GM21825 (cell line): Measurements from ENCODE around the gene NELFA.

Experiments used
- ATAC-seq: cut with Tn5 transposase; IDR thresholded peaks from one replicate; pipeline ENCODE4 v1.9.1; 2021; ENCODE audit warnings: mild to moderate bottlenecking, moderate library complexity; ENCODE audit not compliant: unreplicated experiment

Gene NELFA

DNA sequence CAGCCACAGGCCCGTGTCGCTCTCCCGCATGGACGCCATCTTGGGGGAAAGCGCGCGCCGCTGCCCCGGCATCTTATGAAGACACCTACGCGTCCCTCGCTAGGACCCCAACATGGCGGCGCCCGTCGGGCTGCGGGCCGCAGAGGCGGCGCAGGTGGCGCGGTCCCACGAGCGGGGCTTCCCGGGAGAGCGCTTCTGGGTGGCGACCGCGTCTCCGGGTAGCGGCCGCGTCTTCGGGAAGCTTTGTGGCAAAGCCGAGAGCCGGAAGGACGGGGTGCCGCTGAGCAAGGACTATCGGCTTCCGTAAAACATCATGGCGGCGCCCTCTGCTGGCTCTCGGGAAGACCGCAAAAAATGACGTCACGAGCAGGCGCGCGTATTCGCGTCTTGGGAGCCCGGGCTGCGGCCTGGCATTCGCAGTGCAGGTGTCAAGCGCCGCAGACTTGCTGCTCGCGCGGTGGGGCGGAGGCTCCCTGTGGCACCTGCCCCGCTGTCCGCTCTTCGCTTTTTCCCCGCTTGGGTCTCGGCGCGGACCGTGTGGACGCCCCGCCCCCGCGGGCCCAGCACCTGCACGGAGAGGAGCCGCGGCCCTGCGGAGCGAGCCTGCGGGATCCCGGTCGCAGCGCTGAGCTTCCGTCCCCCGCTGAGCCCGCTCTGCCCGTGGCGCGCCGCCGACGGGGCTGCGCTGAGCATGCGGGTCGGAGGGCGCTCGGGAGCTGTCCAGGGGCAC, at the start of gene NELFA:
Gene NELFA (minus strand): TSS at position 54 of the 730 bp plus-strand sequence. CDS start 15 bp downstream, at position 39.
- peak; percentile 76 for ATAC-seq

DNA sequence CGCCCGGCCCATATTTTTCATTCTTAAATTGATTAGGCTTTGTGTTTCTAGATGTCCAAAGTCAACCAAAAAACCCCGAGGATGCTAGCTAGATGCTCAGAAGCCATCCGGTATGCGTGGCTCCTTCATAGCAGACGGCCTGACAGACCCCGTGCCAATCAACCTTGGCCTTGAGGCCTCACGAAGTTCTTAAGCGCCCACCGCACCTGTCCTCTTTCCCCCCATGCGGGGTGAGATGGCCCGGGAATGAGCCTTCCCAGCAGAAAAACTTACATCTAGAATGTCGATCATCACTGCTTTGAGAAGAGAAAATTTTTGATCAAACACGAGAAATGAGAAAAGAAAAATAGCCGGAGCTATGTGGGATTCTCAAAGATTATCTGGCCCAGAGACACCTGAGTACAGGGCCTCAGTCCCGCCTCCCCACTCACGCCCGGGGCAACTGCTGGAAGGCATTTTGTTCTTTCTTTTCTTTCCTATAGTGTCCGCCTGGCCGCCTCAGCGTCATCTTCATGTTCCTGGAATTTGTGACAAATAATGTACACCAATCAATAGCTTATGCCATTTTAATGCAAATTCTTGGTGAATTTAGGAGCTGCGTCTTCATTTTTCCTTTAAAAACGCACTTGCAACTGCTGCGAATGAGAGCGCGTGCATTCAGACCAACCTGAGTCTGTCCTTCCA, 48.8 kb upstream of the NELFA start:
- no peak for ATAC-seq

DNA sequence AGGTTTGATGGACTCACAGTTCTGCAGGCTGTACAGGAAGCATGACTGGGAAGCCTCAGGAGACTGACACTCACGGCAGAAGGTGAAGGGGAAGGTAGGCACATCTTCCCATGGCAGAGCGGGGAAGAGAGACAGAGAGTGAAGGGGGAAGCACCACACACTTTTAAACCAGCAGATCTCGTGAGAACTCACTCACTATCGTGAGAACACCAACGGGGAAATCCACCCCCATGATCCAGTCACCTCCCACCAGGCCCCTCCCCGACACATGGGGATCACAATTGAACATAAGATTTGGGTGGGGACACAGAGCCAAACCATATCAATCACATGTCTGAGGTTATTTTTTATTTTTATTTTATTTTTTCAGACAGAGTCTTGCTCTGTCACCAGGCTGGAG, 45.4 kb upstream of the NELFA start:
- no peak for ATAC-seq

DNA sequence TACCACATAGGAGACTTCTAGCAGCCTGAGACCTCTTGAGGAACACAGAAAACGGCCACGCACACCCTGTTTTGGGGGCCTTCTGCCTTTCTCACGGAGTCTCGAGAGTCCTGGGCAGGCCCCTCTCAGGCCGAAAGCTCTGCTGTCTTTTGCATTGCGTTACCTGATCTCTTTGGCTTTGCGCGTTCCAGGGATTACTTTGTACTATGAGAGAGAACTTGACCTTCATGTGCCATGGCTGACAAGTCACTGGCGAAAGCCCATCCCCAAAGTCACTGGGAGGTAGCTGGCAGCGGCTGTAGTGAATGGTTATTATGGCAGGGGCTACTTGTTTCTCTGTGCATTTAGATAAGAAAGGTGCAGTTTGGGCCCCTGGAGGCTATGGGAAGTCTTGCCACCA, 42.3 kb upstream of the NELFA start:
- no peak for ATAC-seq

DNA sequence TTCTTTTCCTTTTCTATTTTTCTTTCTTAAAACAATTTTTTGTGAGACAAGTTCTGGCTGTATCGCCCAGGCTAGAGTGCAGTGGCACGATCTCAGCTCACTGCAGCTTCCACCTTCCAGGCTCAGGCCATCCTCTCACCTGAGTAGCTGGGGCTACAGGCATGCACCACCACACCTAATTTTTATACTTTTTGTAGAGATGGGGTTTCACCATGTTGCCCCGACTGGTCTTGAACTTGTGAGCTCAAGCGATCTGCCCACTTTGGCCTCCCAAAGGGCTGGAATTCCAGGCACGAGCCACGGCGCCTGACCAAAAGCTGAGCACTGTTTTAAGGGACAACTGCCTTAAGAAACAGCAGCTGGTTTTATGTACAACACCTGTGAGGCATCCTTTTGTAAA, 41.0 kb upstream of the NELFA start:
- no peak for ATAC-seq

DNA sequence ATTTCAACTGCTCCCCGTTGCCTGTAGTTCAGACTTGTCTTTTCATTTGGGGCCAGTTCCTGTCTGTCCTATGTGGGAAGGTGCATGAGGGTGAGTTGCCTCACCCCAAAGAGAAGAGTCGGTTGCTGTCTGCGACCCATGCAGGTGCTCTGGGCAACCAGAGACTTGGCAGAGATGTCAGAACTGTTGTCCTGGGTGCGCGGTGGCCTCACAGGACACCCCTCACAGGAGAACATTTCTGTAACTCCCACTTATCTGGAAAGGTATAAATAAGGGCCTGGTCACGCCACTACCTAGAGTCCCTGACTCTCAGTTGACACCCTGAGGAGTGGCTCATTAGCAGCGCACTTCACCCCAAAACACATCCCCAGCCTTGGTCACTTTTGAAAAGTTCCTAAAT, 40.6 kb upstream of the NELFA start:
- ATAC-seq: no peak

DNA sequence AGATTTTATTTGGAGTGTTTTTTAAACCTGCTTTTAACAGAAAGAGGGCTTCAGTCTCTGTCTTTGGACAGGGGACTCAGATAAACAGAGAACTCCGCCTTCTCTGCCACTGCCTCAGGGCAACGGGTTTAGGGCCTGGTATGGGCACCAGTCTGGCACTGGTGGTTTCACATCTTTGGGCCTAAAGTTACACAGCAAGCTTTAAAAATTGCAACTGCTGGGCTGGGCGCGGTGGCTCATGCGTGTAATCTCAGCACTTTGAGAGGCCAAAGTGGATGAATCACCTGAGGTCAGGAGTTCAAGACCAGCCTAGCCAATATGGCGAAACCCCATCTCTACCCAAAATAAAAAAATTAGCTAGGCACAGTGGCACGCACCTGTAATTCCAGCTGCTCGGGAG, 40.1 kb upstream of the NELFA start:
- ATAC-seq: no peak

DNA sequence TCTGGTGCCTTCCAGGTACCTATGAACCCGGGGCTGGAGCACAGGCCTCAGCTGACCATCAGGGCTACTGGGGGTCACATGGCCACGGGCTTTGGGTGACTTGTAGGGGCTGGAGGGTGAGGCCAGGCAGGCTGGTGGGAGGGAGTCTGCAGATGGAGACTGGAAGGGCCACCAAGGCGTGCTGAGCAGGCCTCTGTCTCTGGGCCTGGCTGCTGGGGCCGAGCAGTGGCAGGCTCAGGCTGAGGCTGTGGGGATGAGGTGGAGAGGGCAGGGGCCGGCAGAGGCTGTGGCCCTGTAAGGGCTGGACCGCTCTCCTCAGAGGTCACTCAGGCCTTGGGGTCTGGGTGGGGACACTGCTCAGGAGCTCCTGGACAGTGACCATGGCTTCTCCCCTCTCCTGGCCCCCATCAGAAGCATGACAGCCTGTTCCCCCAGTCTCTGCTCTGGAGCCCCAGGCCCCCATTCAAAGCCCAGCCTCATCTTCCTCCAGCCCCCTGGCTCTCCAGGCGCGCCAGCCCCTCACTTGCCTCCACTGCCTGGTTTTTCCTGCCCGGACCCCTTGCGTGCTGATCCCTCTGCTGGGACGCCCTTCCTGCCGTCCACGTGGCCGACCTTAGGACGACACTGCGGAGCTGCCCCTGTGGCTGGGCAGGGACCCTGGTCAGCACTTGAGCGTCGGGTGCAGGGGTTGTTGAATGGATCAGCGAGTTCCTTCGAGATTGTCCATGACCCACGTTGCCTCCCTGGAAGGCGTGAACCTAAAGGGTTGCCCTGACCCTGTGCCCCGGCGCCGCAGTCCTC, 39.2 kb upstream of the NELFA start:
- no peak for ATAC-seq

DNA sequence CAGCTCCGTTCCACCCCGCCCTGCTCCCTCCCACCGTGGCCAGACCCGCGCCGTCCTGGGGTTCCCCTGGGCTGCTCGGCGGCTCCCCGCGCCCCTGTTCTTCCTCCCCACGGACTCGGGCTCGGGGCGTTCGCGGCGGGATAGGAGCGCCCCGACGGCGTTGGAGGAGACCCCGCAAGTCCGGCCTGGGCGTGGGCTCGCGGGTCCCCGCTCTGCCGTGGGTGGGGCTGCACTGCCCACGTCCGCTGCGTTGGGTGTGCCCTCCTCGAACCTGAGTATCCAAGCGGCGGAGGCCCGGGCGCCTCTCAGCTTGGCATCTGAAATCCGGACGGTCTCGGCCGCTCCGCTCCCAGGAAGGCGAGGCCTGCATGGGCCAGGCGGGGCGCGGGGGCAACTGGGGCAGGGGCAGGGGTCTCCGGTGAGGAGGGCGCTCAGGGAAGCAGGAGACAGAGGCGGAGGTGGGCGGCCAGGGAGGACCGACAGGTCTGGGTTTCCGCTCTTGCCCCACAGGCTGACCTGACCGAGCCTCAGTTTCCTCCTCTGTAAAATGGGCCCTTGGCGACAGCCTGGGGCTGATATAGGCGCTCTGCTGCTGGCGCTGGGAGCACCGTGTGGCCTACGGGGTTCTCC, 38.4 kb upstream of the NELFA start:
- no peak for ATAC-seq

DNA sequence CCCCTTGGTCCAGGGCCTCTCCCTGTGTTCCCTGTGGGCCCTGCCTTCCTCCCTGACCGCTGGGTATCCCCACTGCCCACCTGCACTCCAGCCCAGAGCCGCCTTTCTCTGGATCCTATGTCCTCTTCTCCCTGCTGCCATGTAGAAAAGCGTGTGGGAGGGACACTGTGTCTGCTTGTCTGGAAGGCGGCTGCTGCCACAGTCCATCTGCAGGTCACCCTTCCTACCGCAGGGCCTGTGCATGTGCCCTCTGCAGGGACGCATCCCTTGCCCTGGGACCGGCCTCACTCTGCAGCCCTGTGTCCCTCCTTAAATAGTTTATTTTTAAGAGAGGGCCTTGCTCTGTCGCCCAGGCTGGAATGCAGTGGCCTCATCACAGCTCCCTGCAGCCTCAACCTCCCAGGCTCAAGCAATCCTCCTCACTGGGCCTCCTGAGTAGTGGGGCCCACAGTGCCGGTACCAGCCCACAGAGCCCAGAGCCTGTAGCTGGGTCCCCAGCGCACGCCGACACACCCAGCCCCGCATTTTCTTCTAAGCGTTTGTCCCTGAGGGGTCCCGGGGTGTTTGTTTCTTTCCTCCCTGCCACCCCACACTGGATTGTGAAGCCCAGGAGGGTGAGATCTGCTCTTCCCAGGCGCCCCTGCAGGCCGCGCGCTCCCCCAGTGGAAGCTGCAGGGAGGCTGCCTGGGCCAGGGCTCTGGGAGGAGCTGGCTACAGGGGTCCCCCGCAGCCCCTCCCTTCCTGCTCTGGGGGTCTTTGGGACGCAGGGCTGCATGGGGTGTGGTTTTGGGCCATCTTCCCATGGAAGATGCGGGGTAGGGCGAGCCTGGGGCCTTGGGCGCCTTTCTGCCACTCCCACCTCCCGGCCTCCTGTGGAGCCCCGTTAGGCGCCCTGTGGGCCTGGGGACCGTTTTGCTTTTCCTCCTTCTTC, 37.5 kb upstream of the NELFA start:
- no peak for ATAC-seq

DNA sequence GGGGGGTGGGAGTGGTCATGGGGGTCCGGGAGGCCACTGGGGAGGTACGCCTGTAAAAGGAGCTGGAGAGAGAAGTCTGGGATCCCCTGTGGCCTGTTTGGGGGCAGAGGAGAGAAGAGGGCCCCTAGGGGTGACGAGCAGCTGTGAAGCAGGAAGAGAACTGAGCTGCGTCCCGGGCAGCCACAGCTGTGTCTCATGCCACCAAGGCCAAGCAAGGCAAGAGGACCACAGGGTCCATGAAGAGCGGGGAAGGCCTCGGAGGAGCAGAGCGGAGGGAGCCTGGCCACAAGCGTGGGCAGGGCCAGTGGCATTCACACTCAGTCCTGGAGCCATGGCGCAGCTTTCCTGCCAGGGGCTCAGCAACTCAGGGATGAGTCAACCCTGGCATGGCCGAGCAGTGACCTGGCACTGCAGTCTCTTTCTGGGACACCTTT, 36.8 kb upstream of the NELFA start:
- no peak for ATAC-seq

DNA sequence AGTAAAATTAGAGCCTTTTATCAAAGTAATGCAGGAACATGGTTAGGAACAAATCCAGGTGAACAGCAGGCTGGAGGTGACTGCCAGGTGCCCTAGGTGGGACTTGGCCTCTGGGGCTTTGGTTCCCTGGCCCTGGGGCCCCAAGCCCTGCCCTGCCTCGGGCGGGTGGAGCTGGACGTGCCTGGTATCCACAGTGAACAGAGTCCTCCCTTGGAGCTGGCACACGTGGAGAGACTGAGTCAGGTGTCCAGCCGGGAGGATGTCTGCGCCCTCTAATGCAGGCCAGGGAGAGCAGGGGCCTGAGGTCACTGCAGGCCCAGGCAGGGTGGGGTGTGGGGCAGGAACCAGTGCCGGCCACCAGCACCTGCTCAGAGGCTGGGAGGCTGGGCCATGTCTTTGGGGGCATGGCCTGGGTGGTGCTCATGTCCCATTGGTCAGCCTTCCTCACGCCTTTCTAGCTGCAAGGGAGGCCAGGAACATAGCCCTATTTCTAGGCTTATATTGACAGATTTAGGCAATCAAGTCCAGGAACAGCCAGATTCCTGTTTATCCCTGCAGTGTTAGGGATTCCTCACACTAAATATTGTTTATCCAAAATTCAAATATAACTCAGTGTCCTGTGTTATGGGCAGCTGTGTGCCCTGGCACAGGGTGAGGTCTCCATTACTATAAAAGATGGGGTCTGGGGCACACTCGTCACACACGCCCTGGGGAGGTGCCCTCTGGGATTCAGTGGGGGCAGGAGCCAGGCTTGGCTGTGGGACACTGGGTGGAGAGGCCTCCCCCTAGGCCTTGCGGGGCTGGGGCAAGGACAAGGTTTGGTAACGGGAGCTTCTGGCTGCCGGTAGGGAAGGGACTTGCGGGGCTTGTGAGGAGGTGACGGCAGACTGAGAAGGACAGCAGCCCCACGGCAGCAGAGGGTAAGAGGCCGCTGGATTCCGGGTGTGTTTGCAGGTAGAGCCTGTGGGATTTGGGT, 36.1 kb upstream of the NELFA start:
- no peak for ATAC-seq

DNA sequence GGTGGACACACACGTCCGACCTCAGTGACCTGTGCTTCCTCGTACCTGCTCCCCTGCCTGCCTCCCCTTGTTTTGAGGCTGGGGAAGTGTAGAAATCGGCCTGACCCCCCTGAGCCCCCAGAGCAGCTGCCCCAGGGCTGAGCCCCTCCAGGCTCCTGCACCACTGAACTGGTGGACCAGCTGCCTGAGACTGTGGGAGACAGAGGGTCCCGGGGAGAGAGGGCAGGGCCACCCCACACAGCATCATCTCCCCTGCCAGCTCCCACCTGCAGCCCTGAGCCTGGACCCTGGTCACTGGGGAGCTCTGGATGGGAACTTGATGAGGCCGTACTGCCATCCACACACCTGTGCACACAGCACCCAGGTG, 35.3 kb upstream of the NELFA start:
- ATAC-seq: no peak

DNA sequence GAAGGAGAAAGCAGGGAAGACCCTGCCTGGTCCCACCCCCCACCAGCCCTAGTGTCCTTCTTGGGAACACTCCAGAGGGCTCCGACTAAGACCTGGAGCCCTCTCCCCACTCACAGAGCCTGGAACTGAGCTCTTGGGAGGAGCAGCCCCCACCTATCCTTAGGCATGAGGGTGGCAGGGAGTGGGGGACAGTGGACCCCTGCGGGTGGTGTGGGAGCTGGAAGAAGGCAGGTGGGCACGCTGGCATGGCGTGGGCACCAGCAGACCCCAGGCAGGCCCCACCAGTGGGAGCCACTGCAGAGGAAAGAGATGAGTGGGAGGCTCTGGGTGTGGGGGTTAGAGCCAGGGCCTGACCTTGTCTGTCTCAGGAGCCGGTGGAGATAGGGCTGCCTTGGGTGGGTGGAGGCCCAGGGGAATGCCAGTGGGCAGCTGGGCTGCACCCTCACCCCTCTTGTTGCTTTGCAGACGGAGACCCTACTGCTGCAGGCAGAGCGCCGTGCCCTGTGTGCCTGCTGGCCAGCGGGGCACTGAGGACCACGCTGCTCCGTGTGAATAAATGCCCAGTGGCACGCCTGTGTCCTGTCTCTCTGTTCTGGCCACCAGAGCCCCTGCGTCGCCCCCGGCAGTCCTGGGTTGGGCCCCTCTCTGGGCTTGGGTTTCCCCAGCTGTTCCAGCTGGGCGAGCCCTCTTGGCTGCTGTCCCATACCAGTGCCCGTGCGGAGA, 34.8 kb upstream of the NELFA start:
- ATAC-seq: no peak

DNA sequence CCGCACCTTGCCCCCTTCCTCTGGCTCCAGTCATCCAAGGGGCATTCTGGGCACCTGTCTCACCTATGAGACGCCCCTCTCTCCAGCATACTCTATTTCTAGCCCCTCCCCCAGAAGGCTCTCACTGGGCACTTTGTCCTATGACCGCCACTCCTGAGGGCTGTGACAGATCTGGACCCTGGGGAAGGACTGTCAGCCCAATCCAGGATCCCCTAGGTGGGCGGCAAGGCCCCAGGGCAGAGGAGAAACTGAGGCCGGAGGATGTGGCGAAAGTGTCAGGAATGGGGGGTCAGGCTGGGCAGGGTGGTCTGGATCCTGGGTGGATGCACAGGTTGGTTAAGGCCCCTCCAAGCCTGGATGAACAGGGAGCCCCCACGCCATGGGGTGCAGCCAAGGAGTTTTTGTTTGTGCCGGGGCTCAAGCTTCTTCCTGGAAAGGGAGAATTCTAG, 34.2 kb upstream of the NELFA start:
- no peak for ATAC-seq

DNA sequence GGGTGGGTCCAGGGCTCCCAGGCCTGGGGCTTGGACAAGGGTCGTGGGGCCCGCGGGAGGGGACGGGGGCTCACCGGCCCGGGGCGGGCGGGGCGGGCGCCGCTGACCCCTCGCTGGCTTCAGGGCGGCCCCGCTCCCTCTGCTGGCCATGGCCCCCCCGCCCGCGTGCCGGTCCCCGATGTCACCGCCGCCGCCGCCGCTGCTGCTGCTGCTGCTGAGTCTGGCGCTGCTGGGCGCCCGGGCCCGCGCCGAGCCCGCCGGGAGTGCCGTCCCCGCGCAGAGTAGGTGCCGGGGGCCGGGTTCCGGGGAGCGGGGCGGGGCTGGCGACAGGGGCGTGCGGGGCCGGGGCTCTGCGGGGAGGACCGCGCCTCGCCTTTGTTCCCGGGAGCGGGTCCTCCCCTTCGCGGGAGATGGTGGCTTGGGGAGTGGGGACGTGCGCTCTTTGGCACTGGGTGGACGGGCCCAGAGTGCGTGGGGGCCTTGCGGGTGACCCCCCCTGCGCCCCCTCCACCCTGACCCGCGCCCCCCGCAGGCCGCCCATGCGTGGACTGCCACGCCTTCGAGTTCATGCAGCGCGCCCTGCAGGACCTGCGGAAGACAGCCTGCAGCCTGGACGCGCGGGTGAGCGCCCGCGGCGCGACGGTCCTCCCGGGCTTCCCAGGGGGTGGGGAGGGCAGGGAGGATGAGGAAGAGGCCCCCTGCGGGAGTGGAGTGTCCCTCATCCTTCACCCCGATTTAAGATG, 33.6 kb upstream of the NELFA start:
- ATAC-seq: no peak

DNA sequence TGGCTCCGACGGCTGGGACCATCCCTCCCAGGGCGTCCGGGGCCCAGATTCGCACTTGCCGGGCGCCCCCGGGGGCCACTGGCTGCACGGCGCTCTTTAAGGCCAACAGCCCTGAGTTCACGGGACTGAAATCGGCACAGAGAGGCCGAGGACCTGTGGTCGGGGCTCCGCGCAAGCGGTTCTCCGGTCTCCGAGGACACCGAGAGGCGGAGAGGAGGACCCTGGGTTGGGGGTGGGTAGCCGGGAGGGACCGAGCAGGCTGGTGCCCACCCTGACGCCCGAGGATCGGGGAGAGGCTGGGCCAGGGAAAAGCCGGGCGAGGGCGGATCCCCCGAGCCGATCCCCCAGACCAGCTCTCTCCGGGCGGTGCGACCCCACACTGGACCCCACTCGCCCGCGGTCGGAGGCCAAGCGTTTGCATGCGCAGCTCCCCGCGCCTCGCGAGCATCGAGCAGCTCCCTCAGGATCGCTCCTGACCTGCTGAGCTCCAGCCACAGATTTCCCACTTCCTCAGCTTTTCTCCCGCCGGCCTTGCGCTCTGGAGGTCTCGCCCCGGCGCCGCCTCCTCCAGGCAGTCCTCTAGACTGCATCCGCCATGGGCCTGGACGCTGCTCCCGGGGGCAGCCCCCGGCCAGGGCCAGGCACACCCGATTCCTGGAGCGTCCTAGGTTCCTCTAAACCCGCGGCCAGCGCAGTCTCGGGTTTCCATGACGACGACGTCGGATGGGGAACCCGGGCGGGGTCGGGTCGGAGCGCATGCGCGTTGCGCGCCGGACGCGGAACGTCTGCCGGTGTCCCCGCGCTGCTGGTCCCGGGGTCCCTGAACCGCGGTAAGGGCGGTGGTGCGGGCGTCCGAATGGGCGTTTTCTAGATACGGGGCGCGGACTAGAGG, 32.7 kb upstream of the NELFA start:
- no peak for ATAC-seq
